A549 (cell line): ENCODE results near the gene KEL.

Source experiments
- CTCF ChIP-seq: fragments of >200 bp; sonication (Bioruptor Twin); formaldehyde crosslinking; IDR thresholded peaks from 3 replicates; pipeline ENCODE4 v1.5.1; 2016
- EHF ChIP-seq: fragments of 250-450 bp; sonication (Bioruptor Pico); IDR thresholded peaks from 2 replicates; pipeline ENCODE4 v1.5.0; 2020; ENCODE audit warnings: mild to moderate bottlenecking
- EP300 ChIP-seq, 2 experiments: fragments of >200 bp; sonication (Bioruptor Twin); formaldehyde crosslinking; IDR thresholded peaks; 2 replicates in 1 of 2; 3 replicates in 1 of 2; pipeline ENCODE4 v1.6.1; 2016 to 2017
- HES2 ChIP-seq: fragments of >200 bp; sonication (Bioruptor Twin); formaldehyde crosslinking; IDR thresholded peaks from 2 replicates; pipeline ENCODE4 v1.6.1; 2016
- MAX ChIP-seq: IDR thresholded peaks from 2 replicates; pipeline ENCODE4 v1.6.1; 2012
- MYC ChIP-seq: IDR thresholded peaks from 2 replicates; pipeline ENCODE4 v1.6.1; 2012; ENCODE audit warnings: mild to moderate bottlenecking, inconsistent platforms, low read length, improper control_type of control experiment, borderline replicate concordance
- NPAS2 ChIP-seq: fragments of 250-450 bp; sonication (Bioruptor Pico); IDR thresholded peaks from 2 replicates; pipeline ENCODE4 v1.8.0; 2022; ENCODE audit warnings: mild to moderate bottlenecking, moderate library complexity, borderline replicate concordance
- POLR2A ChIP-seq: IDR thresholded peaks from 2 replicates; pipeline ENCODE4 v1.6.1; 2012; ENCODE audit warnings: mild to moderate bottlenecking, low read length
- RAD21 ChIP-seq, 2 experiments: fragments of >200 bp in 1 of 2; sonication (Bioruptor Twin) in 1 of 2; formaldehyde crosslinking in 1 of 2; IDR thresholded peaks in 1 of 2; conservative IDR thresholded peaks in 1 of 2; 2 replicates in 1 of 2; 3 replicates in 1 of 2; pipeline ENCODE4 v1.6.1; 2012 to 2018; ENCODE audit warnings: inconsistent platforms in 1 of 2
- RCOR1 ChIP-seq: fragments of 150-350 bp; IDR thresholded peaks from 2 replicates; pipeline ENCODE4 v1.6.1; 2014; ENCODE audit warnings: antibody characterized with exemption, low read length, low read depth
- REST ChIP-seq: fragments of 200-600 bp; sonication (generic); IDR thresholded peaks from 2 replicates; pipeline ENCODE4 v1.6.1; 2016; ENCODE audit warnings: antibody characterized with exemption, mild to moderate bottlenecking, moderate library complexity
- TFCP2L1 ChIP-seq: fragments of 250-450 bp; sonication (Bioruptor Pico); IDR thresholded peaks from 2 replicates; pipeline ENCODE4 v1.5.0; 2021; ENCODE audit warnings: mild to moderate bottlenecking
- USF2 ChIP-seq: fragments of 450-650 bp; IDR thresholded peaks from 2 replicates; pipeline ENCODE4 v1.6.1; 2014; ENCODE audit warnings: antibody characterized with exemption
- ZNF302 ChIP-seq: fragments of 250-450 bp; sonication (Bioruptor Pico); IDR thresholded peaks from 2 replicates; pipeline ENCODE4 v1.9.0; 2021; ENCODE audit warnings: inconsistent platforms, mild to moderate bottlenecking, moderate library complexity

GRCh38 chr7:142963993-142964392 is 1.8 kb upstream of the KEL start:
- TF ChIP-seq POLR2A (no peak), CTCF (no peak), EP300 (IDR thresholded peaks at IDR 0.05) (no peak), TFCP2L1 (CRISPR knock-in tag) (no peak), MYC (no peak), EHF (CRISPR knock-in tag) (no peak), RAD21 (conservative IDR thresholded peaks at IDR 0.05 in 1 of 2, IDR thresholded peaks at IDR 0.05 in 1 of 2) (no peak), NPAS2 (no peak), REST (no peak), USF2 (no peak), MAX (no peak), HES2 (no peak), ZNF302 (CRISPR knock-in tag) (no peak), RCOR1 (no peak)
